Gastroesophageal sphincter (tissue), 3 donors: Measurements from ENCODE around the gene ABO.

ENCODE experiments used
- EP300 ChIP-seq: sonication (generic); formaldehyde crosslinking; IDR thresholded peaks from one replicate; pipeline ENCODE4 v1.6.1; 2017; ENCODE audit warnings: antibody characterized with exemption, mild to moderate bottlenecking
- POLR2A ChIP-seq, 2 donors: fragments of 450-650 bp; IDR thresholded peaks; one replicate each; pipeline ENCODE4 v1.6.1; 2017; ENCODE audit warnings: antibody characterized with exemption in 2 of 2, mild to moderate bottlenecking in 2 of 2, moderate library complexity in 1 of 2
- TF ChIP-seq, protein P1 (sequence below), 4 experiments: fragments of 200-600 bp in 2 of 4; fragments of 450-650 bp in 2 of 4; sonication (generic) in 1 of 4; IDR thresholded peaks; one replicate each; pipeline ENCODE4 v1.5.1; 2017 to 2019; ENCODE audit warnings: antibody characterized with exemption in 4 of 4, mild to moderate bottlenecking in 2 of 4, moderate library complexity in 2 of 4

DNA sequence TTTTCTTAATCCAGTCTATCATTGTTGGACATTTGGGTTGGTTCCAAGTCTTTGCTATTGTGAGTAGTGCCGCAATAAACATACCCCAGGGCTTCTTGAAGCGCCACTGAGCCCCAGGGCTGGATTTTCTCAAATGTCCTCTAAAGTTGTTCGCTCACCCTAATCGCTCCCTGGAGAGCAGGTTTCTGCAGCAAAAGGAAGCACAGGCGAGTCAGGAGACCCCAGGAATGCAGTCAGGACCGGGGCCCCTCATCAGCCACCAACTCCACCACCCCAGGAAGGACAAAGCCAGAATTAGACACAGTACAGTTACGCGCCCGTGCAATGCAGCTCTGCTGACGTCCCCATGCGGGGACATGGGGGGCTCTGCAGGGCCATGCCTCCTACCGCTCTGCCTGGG lies 50.2 kb downstream of the ABO start:
- TF ChIP-seq, protein P1, sequence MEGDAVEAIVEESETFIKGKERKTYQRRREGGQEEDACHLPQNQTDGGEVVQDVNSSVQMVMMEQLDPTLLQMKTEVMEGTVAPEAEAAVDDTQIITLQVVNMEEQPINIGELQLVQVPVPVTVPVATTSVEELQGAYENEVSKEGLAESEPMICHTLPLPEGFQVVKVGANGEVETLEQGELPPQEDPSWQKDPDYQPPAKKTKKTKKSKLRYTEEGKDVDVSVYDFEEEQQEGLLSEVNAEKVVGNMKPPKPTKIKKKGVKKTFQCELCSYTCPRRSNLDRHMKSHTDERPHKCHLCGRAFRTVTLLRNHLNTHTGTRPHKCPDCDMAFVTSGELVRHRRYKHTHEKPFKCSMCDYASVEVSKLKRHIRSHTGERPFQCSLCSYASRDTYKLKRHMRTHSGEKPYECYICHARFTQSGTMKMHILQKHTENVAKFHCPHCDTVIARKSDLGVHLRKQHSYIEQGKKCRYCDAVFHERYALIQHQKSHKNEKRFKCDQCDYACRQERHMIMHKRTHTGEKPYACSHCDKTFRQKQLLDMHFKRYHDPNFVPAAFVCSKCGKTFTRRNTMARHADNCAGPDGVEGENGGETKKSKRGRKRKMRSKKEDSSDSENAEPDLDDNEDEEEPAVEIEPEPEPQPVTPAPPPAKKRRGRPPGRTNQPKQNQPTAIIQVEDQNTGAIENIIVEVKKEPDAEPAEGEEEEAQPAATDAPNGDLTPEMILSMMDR (IDR thresholded peaks at IDR 0.05) = no peak
- no peak for TF ChIP-seq EP300
- TF ChIP-seq POLR2A (IDR thresholded peaks at IDR 0.05) = no peak
